RWPE2 (cell line): Measurements from ENCODE around the gene SIK1.

Experiments
- ATAC-seq: fragments of 200-7000 bp; cut with Tn5 transposase; 3 replicates; pipeline ENCODE4 v1.9.1; 2021; ENCODE audit warnings: low read depth
- DNase-seq: peaks from one replicate; pipeline ENCODE4 v3.0.0-alpha.2; 2020; ENCODE audit warnings: low spot score
- H3K27ac ChIP-seq: fragments of 450-650 bp; 2 replicates; pipeline ENCODE4 v1.5.1; 2017; ENCODE audit warnings: mild to moderate bottlenecking; ENCODE audit not compliant: poor library complexity, severe bottlenecking
- H3K27me3 ChIP-seq: fragments of 250-450 bp; sonication (Bioruptor Pico); 2 replicates; pipeline ENCODE4 v1.5.1; 2021; ENCODE audit warnings: mild to moderate bottlenecking, moderate library complexity; ENCODE audit not compliant: insufficient read depth, poor library complexity, severe bottlenecking
- H3K36me3 ChIP-seq: fragments of 250-450 bp; sonication (Bioruptor Pico); 2 replicates; pipeline ENCODE4 v1.5.1; 2020; ENCODE audit warnings: low read depth, mild to moderate bottlenecking, moderate library complexity
- H3K4me1 ChIP-seq: fragments of 250-450 bp; sonication (Bioruptor Pico); 2 replicates; pipeline ENCODE4 v1.5.1; 2021; ENCODE audit warnings: mild to moderate bottlenecking, moderate library complexity; ENCODE audit not compliant: insufficient read depth, poor library complexity, severe bottlenecking
- H3K4me3 ChIP-seq: fragments of 250-450 bp; sonication (Bioruptor Pico); 2 replicates; pipeline ENCODE4 v1.5.1; 2021; ENCODE audit warnings: mild to moderate bottlenecking, moderate library complexity; ENCODE audit not compliant: severe bottlenecking
- H3K9me3 ChIP-seq: fragments of 250-450 bp; sonication (Bioruptor Pico); 2 replicates; pipeline ENCODE4 v1.5.1; 2021; ENCODE audit warnings: mild to moderate bottlenecking, moderate library complexity; ENCODE audit not compliant: severe bottlenecking
- CTCF ChIP-seq: fragments of 450-650 bp; IDR thresholded peaks from one replicate; pipeline ENCODE4 v1.5.1; 2017; ENCODE audit warnings: mild to moderate bottlenecking, moderate library complexity; ENCODE audit not compliant: poor library complexity, severe bottlenecking

Gene SIK1

GRCh38 chr21:43364851-43365424 is 62.0 kb downstream of the SIK1 start:
- Histone ChIP-seq H3K4me3 (no peak overlapping the region), H3K9me3 (no peaks in the 10 kb centered on the region), H3K36me3 (no peaks in the 10 kb centered on the region), H3K27me3 (no peaks in the 10 kb centered on the region), H3K4me1 (peaks cover 17% of the 10 kb centered on the region), H3K27ac (no peak overlapping the region)
- ATAC-seq (no peak), DNase-seq (no peak)
- no peak for TF ChIP-seq CTCF
